Keratinocyte (primary cell): Measurements from ENCODE around the gene PRADC1. TPM values are rescaled to one million over a fixed set of nuclear protein-coding genes. Genes with fewer than 3 reads are reported as not detected.
A peak's percentile ranks its signal among the peaks of the same experiment; 100 is the strongest.

Source experiments
- DNase-seq: peaks from one replicate; pipeline ENCODE4 v3.0.0-alpha.2; 2011; ENCODE audit warnings: low read depth, missing footprints, low spot score
- FAIRE-seq: peaks from 2 replicates; lab custom pipeline; 2011; peaks lifted over from hg19 to GRCh38; lab: Jason Lieb, UNC
- H2AFZ ChIP-seq: 2 replicates; pipeline ENCODE4 v1.6.0; 2012; ENCODE audit warnings: low read length, control low read depth, inconsistent platforms; ENCODE audit not compliant: control insufficient read depth
- H3K27ac ChIP-seq: 2 replicates; pipeline ENCODE4 v1.5.1; 2011; ENCODE audit warnings: low read length; ENCODE audit not compliant: control insufficient read depth, insufficient read depth
- H3K27me3 ChIP-seq: 3 replicates; pipeline ENCODE4 v1.6.0; 2011; ENCODE audit warnings: low read length; ENCODE audit not compliant: control insufficient read depth, insufficient read depth; ENCODE audit errors: extremely low read depth
- H3K36me3 ChIP-seq, 2 experiments: 2 replicates in 1 of 2; 3 replicates in 1 of 2; pipeline ENCODE4 v1.5.1; 2011; ENCODE audit warnings: low read length in 2 of 2, mild to moderate bottlenecking in 1 of 2; ENCODE audit not compliant: control insufficient read depth in 2 of 2, insufficient read depth in 2 of 2; ENCODE audit errors: extremely low read depth in 1 of 2
- H3K4me1 ChIP-seq: 3 replicates; pipeline ENCODE4 v1.5.1; 2011; ENCODE audit warnings: low read length; ENCODE audit not compliant: control insufficient read depth, insufficient read depth; ENCODE audit errors: extremely low read depth
- H3K4me2 ChIP-seq: 3 replicates; pipeline ENCODE4 v1.6.0; 2011; ENCODE audit warnings: low read depth, low read length; ENCODE audit not compliant: control insufficient read depth, insufficient read depth; ENCODE audit errors: extremely low read depth
- H3K4me3 ChIP-seq, 3 experiments: fragments of 200-600 bp in 1 of 3; sonication (generic) in 1 of 3; 2 replicates in 2 of 3; 3 replicates in 1 of 3; pipeline ENCODE4 v1.5.1; 2011 to 2016; ENCODE audit warnings: low read length in 3 of 3, mild to moderate bottlenecking in 3 of 3, control low read depth in 2 of 3, inconsistent platforms in 1 of 3, low read depth in 1 of 3, mixed read lengths in 1 of 3, mixed run types in 1 of 3, moderate library complexity in 1 of 3; ENCODE audit not compliant: control insufficient read depth in 2 of 3, insufficient read depth in 2 of 3; ENCODE audit errors: extremely low read depth in 1 of 3
- H3K79me2 ChIP-seq: 2 replicates; pipeline ENCODE4 v1.6.0; 2012; ENCODE audit warnings: low read length; ENCODE audit not compliant: control insufficient read depth, insufficient read depth
- H3K9ac ChIP-seq: 3 replicates; pipeline ENCODE4 v1.6.0; 2011; ENCODE audit warnings: low read length; ENCODE audit not compliant: control insufficient read depth, insufficient read depth; ENCODE audit errors: extremely low read depth
- H3K9me1 ChIP-seq: 3 replicates; pipeline ENCODE4 v1.6.0; 2011; ENCODE audit warnings: low read length; ENCODE audit not compliant: control insufficient read depth, insufficient read depth; ENCODE audit errors: extremely low read depth
- H3K9me3 ChIP-seq: 2 replicates; pipeline ENCODE4 v1.5.1; 2012; ENCODE audit warnings: low read depth, low read length; ENCODE audit not compliant: control insufficient read depth
- H4K20me1 ChIP-seq: 3 replicates; pipeline ENCODE4 v1.6.0; 2011; ENCODE audit warnings: low read length; ENCODE audit not compliant: control insufficient read depth, insufficient read depth; ENCODE audit errors: extremely low read depth
- EZH2 ChIP-seq: IDR thresholded peaks from one replicate; pipeline ENCODE4 v1.6.1; 2012; ENCODE audit warnings: inconsistent platforms, mild to moderate bottlenecking, low read length, moderate library complexity
- dilution Hi-C: fragments of 300-500 bp; cut with MboI; formaldehyde crosslinking; loops from one replicate; pipeline ENCODE4 v1.7.0; 2020; ENCODE audit warnings: low sequenced_read_pairs; ENCODE audit not compliant: extremely low pct_ligation_motif_present
- polyA plus RNA-seq, 5 experiments: library from polyadenylated mRNA; depleted of rRNA in 3 of 5; stranded (reverse) in 3 of 5; stranded (forward) in 1 of 5; unstranded in 1 of 5; fragments of >200 nt; gene quantifications; 1 replicate in 1 of 5; 2 replicates in 3 of 5; 3 replicates in 1 of 5; pipeline versions ENCODE4 v1.2.1 to v1.2.3, GENCODE V29; 2011 to 2012; ENCODE audit warnings: missing spikeins in 2 of 5, low read depth in 1 of 5, low replicate concordance in 1 of 5
- TF ChIP-seq, protein P1 (sequence below), 3 experiments: IDR thresholded peaks in 1 of 3; conservative IDR thresholded peaks in 1 of 3; optimal IDR thresholded peaks in 1 of 3; 2 replicates in 2 of 3; 3 replicates in 1 of 3; pipeline versions ENCODE3 to v1.5.1; 2011; ENCODE audit warnings: low read length in 3 of 3, mild to moderate bottlenecking in 3 of 3, moderate library complexity in 2 of 3, control low read depth in 1 of 3, inconsistent platforms in 1 of 3; ENCODE audit not compliant: insufficient read depth in 2 of 3; ENCODE audit errors: extremely low read depth in 1 of 3

Gene PRADC1
- polyA plus RNA-seq, 1 donor (not counting 4 experiments of a cell fraction or from before 2014, with no cell fraction given) = 8.2 TPM

DNA sequence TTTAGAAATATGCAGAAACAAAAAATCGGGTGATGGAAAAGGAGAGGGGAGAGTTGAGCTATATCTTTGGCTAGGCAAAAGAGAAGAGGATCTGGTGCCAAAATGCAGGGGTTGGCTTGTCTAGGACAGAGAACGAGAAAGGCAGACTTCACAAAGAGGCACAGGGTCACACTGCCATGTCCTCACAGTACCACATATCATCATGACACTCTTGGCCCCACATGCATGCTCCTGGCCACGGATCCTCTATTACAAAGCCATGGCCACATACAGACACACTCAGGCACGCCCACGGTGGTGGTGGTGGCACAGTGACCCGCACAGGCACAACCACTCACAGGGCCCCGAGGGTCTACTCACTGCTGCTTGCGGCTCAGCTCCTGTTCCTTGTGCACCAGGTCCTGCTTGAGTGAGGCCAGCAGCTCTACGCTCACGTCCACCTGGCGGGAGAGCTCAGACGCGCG lies 35.4 kb upstream of the PRADC1 start:
- H2AFZ ChIP-seq = peak overlapping the region; percentile 3

DNA sequence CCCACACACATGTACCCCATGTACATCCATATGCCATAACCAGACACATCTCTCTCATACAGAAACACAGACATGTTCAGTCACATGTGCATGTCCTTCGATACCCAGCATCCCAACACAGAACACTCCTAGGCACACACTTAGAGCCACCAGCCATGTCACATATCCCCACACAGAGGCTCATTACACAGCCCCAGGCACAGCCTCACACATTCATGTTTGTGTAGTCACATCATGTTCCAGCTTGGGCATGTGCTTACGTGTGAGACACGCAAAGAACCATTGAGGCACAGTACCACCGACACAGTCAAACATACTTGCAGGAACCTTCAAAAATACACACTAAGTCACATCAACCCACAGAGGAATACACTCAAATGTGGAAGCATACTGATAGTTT lies 34.0 kb upstream of the PRADC1 start:
- no peak overlapping the region for H3K27ac ChIP-seq
- no peak for FAIRE-seq
- no peaks in the 10 kb centered on the region for H3K9me1 ChIP-seq
- H4K20me1 ChIP-seq = no peaks in the 10 kb centered on the region
- H3K79me2 ChIP-seq = no peaks in the 10 kb centered on the region
- H2AFZ ChIP-seq = no peak overlapping the region
- H3K4me1 ChIP-seq = peaks cover 7% of the 10 kb centered on the region
- no peak overlapping the region for H3K9ac ChIP-seq
- no peak overlapping the region for H3K4me3 ChIP-seq
- H3K9me3 ChIP-seq = no peaks in the 10 kb centered on the region
- no peaks in the 10 kb centered on the region for H3K27me3 ChIP-seq
- dilution Hi-C loops = no loop called here
- DNase-seq = no peak
- H3K36me3 ChIP-seq = peaks cover 0 to 5% of the 10 kb centered on the region in 2 experiments
- no peak overlapping the region for H3K4me2 ChIP-seq
- TF ChIP-seq, protein P1, sequence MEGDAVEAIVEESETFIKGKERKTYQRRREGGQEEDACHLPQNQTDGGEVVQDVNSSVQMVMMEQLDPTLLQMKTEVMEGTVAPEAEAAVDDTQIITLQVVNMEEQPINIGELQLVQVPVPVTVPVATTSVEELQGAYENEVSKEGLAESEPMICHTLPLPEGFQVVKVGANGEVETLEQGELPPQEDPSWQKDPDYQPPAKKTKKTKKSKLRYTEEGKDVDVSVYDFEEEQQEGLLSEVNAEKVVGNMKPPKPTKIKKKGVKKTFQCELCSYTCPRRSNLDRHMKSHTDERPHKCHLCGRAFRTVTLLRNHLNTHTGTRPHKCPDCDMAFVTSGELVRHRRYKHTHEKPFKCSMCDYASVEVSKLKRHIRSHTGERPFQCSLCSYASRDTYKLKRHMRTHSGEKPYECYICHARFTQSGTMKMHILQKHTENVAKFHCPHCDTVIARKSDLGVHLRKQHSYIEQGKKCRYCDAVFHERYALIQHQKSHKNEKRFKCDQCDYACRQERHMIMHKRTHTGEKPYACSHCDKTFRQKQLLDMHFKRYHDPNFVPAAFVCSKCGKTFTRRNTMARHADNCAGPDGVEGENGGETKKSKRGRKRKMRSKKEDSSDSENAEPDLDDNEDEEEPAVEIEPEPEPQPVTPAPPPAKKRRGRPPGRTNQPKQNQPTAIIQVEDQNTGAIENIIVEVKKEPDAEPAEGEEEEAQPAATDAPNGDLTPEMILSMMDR (optimal IDR thresholded peaks at IDR 0.05 in 1 of 3, IDR thresholded peaks at IDR 0.05 in 1 of 3, conservative IDR thresholded peaks at IDR 0.05 in 1 of 3; ENCODE audit: extremely low read depth in 1 of 3, insufficient read depth in 2 of 3, low read length in 3 of 3) = no peak
- TF ChIP-seq EZH2 = no peak

More for the DNA sequence above, 35.4 kb upstream of the PRADC1 start:
- peak overlapping the region; percentile 21 to 26 (median 23) for H3K4me3 ChIP-seq
- H3K4me1 ChIP-seq = peaks cover 7% of the 10 kb centered on the region
- TF ChIP-seq EZH2 = no peak
- TF ChIP-seq, protein P1 (optimal IDR thresholded peaks at IDR 0.05 in 1 of 3, IDR thresholded peaks at IDR 0.05 in 1 of 3, conservative IDR thresholded peaks at IDR 0.05 in 1 of 3; ENCODE audit: extremely low read depth in 1 of 3, insufficient read depth in 2 of 3, low read length in 3 of 3) = no peak
- H3K9ac ChIP-seq = no peak overlapping the region
- peak overlapping the region; percentile 80 for H3K4me2 ChIP-seq
- H3K79me2 ChIP-seq = no peaks in the 10 kb centered on the region
- FAIRE-seq (no peak), DNase-seq (no peak)
- no peaks in the 10 kb centered on the region for H3K9me3 ChIP-seq
- no peak overlapping the region for H3K27ac ChIP-seq
- H4K20me1 ChIP-seq = no peaks in the 10 kb centered on the region
- dilution Hi-C loops = no loop called here
- H3K36me3 ChIP-seq = peaks cover 0 to 2% of the 10 kb centered on the region in 2 experiments
- no peaks in the 10 kb centered on the region for H3K9me1 ChIP-seq
- no peaks in the 10 kb centered on the region for H3K27me3 ChIP-seq
